ENCODE data around the gene LINGO4. TPM values are rescaled to one million over a fixed set of nuclear protein-coding genes. Genes with fewer than 3 reads are reported as not detected.
A peak's percentile ranks its signal among the peaks of the same experiment; 100 is the strongest.

LINGO4 gene
- total RNA-seq, 1 experiment from 2014 or later, result not detected

DNA sequence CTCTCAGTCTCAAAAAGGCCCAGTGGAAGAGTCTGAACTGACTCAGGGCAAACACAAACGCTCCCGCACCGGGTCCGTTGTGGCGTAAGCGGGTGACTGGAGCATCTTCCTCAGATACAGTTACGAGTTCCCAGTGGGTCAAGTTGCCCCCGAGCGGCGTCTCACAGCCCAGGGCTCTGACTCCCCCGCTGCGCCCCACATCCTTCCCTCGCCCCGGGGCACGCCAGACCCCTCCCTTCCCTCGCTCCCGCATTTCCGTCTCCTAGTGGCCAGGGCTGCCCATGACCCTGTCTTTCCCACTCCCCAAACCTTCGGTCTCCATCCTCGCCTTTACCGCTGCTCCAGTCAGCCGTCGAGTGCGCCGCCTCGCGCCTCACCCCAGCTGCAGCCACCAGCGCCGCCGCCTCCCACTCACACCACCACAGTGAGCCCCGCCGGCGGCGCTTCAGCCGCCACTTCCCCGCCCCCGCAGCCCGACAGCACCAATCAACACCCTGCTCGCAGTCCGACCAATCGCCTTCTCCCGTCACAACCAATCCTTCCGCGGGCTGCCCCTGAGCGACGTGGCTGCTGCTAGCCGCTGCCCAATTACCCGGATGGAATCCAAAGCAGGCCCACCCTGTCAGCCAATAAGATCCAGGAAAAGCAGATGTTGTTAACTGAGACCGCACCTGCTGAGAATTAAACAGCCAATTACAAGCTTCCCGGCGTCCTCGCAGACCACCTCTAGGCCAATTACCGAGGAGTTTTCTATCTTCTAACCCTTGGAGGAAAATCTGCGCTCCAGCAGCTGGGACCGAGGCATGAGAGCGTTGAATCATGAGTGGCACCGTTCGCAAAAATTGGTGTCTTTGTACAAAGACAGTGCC is 14.9 kb downstream of the LINGO4 start, which contains the start of gene TDRKH:
Gene TDRKH, minus strand, starts transcription at position 430 of the 869 bp plus-strand sequence. CDS start 7,478 bp downstream, outside the sequence.
- no peaks in the 10 kb centered on the region for H3K27me3 ChIP-seq (ENCODE audit: insufficient read depth, low read depth)
- H2AFZ ChIP-seq, result peak within 1 kb of the TSS; percentile 100
- peak within 1 kb of the TSS; percentile 92 for H3K4me2 ChIP-seq
- no peaks in the 10 kb centered on the region for H3K9me2 ChIP-seq (ENCODE audit: insufficient read depth)
- H3K4me3 ChIP-seq, result peak within 1 kb of the TSS; percentile 78
- peak; percentile 98 for DNase-seq
- 0 out of 2 replicates have a peak within 1 kb of the TSS, but pooled peaks have one; percentile 13 for H3K27ac ChIP-seq
- no peak for TF ChIP-seq EZH2 (IDR thresholded peaks at IDR 0.05; ENCODE audit: low read depth)
- TF ChIP-seq, protein P1, sequence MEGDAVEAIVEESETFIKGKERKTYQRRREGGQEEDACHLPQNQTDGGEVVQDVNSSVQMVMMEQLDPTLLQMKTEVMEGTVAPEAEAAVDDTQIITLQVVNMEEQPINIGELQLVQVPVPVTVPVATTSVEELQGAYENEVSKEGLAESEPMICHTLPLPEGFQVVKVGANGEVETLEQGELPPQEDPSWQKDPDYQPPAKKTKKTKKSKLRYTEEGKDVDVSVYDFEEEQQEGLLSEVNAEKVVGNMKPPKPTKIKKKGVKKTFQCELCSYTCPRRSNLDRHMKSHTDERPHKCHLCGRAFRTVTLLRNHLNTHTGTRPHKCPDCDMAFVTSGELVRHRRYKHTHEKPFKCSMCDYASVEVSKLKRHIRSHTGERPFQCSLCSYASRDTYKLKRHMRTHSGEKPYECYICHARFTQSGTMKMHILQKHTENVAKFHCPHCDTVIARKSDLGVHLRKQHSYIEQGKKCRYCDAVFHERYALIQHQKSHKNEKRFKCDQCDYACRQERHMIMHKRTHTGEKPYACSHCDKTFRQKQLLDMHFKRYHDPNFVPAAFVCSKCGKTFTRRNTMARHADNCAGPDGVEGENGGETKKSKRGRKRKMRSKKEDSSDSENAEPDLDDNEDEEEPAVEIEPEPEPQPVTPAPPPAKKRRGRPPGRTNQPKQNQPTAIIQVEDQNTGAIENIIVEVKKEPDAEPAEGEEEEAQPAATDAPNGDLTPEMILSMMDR (conservative IDR thresholded peaks at IDR 0.05), result peak; percentile 41; the same call in 1 of the 2 replicates
- no TSS peak for BruUV-seq (replicated peaks)
- peaks cover 4% of the 10 kb centered on the region; the same call in 1 of the 2 replicates for H3F3A ChIP-seq (ENCODE audit: insufficient read depth, low read depth)
- H3K9me3 ChIP-seq (ENCODE audit: insufficient read depth, low read depth), result no peaks in the 10 kb centered on the region
- no peaks in the 10 kb centered on the region for H4K20me1 ChIP-seq (ENCODE audit: insufficient read depth)
- H3K79me2 ChIP-seq (ENCODE audit: low read depth), result 0 out of 2 replicates have a peak, but pooled peaks cover 10% of the 10 kb centered on the region
- ChIA-PET CTCF (no interaction called here), POLR2A (ENCODE audit: unreplicated experiment) (interaction anchor here (0.5 to 1.0 kb wide), 4 partner anchors 27 to 1818 kb away, joined by 4 to 9 read pairs (median 8); partner anchors contain the start of gene MRPL9)
- intact Hi-C loops (cut with micrococcal nuclease; ENCODE audit: unreplicated experiment), result no loop called here
- peaks cover 17% of the 10 kb centered on the region for H3K4me1 ChIP-seq (replicated peaks; ENCODE audit: insufficient read depth)
- H3K36me3 ChIP-seq (ENCODE audit: low read depth), result no peaks in the 10 kb centered on the region

DNA sequence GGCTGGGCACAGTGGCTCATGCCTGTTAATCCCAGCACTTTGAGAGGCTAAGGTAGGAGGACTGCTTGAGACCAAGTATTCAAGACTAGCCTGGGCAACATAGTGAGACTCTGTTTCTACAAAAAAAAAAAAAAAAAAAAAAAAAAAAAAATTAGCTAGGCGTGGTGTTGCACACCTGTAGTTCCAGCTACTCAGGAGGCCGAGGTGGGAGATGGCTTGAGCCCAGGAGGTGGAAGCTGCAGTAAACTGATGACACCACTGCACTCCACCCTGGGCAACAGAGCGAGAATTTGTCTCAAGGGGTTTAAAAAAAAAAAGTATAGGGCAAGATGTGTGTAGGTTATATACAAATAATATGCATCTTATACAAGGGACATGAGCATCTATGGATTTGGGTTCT is 17.5 kb downstream of the LINGO4 start:
- BruUV-seq (replicated peaks), result no TSS peak
- Histone ChIP-seq H3F3A (ENCODE audit: insufficient read depth, low read depth) (peaks cover 4% of the 10 kb centered on the region; the same call in 1 of the 2 replicates), H3K36me3 (ENCODE audit: low read depth) (no peaks in the 10 kb centered on the region), H3K79me2 (ENCODE audit: low read depth) (0 out of 2 replicates have a peak, but pooled peaks cover 9% of the 10 kb centered on the region), H3K9me3 (ENCODE audit: insufficient read depth, low read depth) (no peaks in the 10 kb centered on the region), H3K4me2 (no peak overlapping the region), H3K9me2 (ENCODE audit: insufficient read depth) (no peaks in the 10 kb centered on the region), H3K27ac (no peak overlapping the region), H3K4me3 (no peak overlapping the region), H2AFZ (no peak overlapping the region), H3K4me1 (replicated peaks; ENCODE audit: insufficient read depth) (peaks cover 17% of the 10 kb centered on the region), H4K20me1 (ENCODE audit: insufficient read depth) (no peaks in the 10 kb centered on the region), H3K27me3 (ENCODE audit: insufficient read depth, low read depth) (no peaks in the 10 kb centered on the region)
- intact Hi-C loops (cut with micrococcal nuclease; ENCODE audit: unreplicated experiment), result no loop called here
- no peak for TF ChIP-seq EZH2 (IDR thresholded peaks at IDR 0.05; ENCODE audit: low read depth)
- TF ChIP-seq, protein P1 (conservative IDR thresholded peaks at IDR 0.05), result no peak
- DNase-seq, result no peak
- ChIA-PET POLR2A (ENCODE audit: unreplicated experiment) (interaction anchor here (0.7 kb wide), 1 partner anchor 242 kb away, joined by 3 read pairs; no protein-coding TSS in a partner anchor), CTCF (no interaction called here)

DNA sequence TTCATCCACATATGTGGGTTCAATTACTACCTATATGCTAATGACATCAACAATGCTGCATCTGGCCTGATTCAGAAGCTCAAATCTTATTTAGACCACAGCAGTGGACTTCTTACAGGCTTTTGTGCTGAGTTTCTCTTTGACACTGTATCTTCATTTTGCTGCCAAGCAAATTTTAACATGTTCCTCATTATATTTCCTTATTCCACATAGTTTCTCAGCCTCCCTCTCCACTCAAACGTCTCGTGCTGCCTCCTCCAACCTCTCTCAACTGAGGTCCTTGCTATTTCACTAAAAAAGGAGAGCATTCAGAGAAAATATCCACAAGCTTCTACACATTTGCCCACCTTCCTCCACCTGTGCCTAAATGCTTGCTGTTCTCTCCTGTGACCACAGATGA is 21.4 kb downstream of the LINGO4 start:
- no peaks in the 10 kb centered on the region for H4K20me1 ChIP-seq (ENCODE audit: insufficient read depth)
- TF ChIP-seq EZH2 (IDR thresholded peaks at IDR 0.05; ENCODE audit: low read depth), result no peak
- TF ChIP-seq, protein P1 (conservative IDR thresholded peaks at IDR 0.05), result no peak
- no peak overlapping the region for H2AFZ ChIP-seq
- no peaks in the 10 kb centered on the region for H3K9me3 ChIP-seq (ENCODE audit: insufficient read depth, low read depth)
- H3K4me3 ChIP-seq, result no peak overlapping the region
- ChIA-PET POLR2A (ENCODE audit: unreplicated experiment) (no interaction called here), CTCF (no interaction called here)
- H3F3A ChIP-seq (ENCODE audit: insufficient read depth, low read depth), result no peaks in the 10 kb centered on the region
- no TSS peak for BruUV-seq (replicated peaks)
- DNase-seq, result no peak
- no peaks in the 10 kb centered on the region for H3K9me2 ChIP-seq (ENCODE audit: insufficient read depth)
- intact Hi-C loops (cut with micrococcal nuclease; ENCODE audit: unreplicated experiment), result no loop called here
- H3K4me2 ChIP-seq, result no peak overlapping the region
- peaks cover 4% of the 10 kb centered on the region; the same call in 1 of the 2 replicates for H3K36me3 ChIP-seq (ENCODE audit: low read depth)
- H3K4me1 ChIP-seq (replicated peaks; ENCODE audit: insufficient read depth), result no peaks in the 10 kb centered on the region
- no peaks in the 10 kb centered on the region for H3K79me2 ChIP-seq (ENCODE audit: low read depth)
- no peak overlapping the region for H3K27ac ChIP-seq
- H3K27me3 ChIP-seq (ENCODE audit: insufficient read depth, low read depth), result no peaks in the 10 kb centered on the region
